GM19438 (cell line): Measurements from ENCODE around the gene LMF2.

Experiments used
- ATAC-seq: cut with Tn5 transposase; IDR thresholded peaks from one replicate; pipeline ENCODE4 v1.9.1; 2021; ENCODE audit warnings: low read depth; ENCODE audit not compliant: unreplicated experiment

Gene LMF2

DNA sequence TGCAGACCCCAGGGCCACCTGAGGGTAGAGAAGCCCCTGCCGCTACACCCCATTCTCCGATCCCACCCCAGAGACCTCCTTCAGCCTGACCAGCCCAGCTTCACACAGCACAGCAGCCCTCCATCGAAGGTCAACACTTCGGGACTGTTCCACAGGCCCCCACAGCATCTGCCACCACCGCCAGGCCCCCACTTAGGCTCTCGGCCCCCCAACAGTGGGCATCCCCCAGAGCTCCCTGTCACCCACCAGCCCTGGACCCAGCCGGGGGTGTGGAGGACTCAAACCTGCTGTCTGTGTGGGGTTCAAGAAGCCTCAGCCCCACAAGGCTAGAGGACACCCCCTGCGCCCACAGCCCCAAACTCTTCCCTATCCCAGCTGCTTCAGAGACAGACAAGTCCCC is 38.9 kb downstream of the LMF2 start:
- no peak for ATAC-seq

DNA sequence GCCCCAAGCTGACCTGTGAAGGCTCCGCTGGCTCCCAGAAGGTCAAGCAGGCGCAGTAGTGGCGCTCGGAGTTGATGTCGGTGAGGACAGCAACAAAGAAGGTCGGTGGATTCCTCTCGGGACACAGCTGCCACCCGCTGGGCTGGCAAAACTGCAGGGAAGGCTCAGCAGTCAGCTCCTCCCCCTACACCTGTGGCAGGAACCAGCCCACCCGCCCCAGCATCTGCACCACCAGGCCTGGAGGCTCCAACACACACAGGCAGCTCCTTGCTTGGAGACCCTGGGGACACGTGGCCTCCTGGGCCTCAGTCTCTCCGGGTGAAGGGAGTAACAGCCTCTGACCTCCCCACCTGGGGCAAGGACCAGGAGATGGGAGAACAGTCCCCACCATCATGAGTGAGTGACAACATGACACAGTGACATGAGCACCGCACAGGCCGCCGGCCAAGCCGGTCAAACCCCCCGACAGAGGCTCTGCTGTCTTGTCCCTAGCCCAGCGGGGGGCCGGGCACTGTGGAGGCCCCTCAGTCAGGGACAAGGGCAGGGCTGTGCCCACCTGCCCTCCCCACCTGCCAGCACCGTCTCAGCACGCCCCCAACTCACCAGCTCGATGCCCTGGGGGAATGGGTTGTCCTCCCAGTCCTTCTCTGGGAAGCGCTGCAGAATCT is 39.6 kb downstream of the LMF2 start:
- no peak for ATAC-seq

DNA sequence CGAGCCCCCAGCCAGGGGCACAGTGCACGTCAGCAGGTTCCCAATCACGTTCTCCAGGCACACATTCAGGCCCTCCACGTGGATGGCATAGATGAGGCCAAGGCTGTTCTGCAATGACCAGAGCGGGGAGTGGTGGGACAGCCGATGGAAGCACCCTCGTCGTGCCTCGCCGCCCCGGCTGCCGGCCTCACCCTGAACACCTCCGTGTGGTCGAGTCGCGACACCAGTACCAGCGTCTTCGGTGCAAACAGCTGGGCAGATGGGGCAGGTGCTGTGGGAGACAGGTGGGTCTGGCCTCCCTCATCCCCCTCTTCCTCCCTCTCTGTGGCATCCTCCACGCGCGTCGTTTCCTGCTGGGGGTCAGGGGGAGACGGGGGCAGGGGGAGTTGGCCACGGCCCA is 40.2 kb downstream of the LMF2 start:
- no peak for ATAC-seq

DNA sequence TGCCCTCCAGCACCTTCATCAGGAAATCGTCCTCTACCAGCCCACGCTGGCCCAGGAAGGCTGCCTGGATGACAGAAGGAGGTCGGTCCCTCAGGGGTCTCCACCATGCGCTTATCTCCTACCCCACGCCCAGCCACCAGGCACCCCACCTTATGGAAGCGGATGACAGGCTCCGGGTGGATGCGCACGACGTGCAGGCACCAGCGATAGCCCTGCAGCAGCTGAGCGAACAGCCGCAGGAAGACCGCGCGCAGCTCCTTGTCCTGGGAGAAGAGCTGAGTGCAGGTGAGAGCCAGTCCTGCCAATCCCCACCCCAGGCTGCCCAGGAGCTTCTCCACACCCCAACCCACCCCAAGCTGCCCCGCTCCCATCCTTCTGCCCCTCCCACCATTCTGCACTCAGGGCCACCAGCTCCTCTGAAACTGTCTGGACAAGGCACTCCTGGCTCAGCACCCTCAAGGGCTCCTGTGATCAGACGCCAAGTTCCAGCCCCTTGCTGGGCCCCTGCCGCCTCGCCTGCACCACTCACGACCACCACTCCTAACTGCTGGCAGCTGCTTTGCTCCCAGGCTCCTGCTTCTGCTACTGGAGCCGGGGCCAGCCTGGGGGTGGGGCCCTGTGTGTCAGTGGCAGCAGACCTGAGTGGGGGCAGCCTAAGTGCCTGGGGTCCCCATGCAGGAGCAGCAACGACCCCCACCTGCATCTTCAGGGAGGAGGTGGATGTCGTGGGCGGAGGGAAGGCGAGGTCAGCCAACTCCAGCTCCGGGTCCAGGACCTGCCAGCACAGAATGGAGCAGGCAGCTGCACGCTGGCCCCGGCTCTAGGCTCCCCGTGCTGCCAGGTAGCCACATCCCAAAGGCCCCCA is 42.2 kb downstream of the LMF2 start:
- no peak for ATAC-seq

DNA sequence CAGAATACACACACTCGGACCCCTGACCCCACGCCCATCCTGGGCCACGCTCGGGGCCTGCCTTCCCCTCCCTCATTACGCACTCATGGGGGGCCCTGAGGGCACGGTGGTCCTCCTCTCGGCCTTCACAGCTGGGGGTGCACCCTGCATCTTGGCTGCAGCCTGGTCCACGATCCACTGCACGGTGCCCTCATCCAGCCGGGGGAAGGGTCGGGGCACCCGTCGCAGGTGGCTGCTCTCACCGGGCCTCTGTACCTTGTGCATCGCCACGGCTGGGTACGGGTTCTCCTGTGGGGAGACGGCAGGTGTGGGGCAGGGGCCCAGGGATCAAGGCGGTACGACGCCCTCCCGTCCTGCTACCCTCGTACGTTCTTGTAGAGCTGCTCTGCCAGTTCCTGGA is 43.1 kb downstream of the LMF2 start:
- no peak for ATAC-seq

DNA sequence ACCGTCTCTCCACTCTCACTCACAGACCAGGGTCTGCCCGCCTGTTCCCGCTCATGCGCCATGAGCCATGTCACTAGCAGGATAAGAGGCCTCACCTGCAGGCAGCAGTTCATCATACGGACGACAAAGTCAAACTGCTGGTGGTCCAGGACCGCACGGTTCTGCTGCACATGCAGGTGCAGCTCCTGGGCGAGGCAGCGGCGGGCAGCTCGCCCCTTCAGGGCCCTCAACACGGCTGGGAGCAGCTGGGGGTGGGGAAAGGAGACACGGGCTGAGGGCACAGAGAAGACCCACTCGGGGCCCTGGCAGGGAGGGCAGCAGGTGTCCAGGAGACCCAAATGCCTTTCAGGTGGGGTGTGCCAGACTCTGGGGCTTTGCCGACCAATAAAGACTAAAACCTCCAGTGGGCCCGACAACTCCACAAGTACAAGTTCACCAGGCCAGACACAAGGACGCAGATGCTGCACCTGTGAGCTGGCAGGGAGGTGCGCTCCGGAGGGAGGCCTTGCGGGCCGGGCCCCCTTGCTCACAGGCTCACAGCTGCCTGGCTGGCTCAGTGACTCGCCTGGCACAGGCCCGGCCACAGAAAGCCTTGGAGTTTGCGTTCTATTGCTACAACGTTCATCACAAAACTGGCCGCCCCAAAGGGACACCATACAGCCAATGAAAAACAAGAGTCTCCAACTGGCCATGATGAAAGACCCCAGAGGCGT is 44.2 kb downstream of the LMF2 start:
- ATAC-seq, result no peak

DNA sequence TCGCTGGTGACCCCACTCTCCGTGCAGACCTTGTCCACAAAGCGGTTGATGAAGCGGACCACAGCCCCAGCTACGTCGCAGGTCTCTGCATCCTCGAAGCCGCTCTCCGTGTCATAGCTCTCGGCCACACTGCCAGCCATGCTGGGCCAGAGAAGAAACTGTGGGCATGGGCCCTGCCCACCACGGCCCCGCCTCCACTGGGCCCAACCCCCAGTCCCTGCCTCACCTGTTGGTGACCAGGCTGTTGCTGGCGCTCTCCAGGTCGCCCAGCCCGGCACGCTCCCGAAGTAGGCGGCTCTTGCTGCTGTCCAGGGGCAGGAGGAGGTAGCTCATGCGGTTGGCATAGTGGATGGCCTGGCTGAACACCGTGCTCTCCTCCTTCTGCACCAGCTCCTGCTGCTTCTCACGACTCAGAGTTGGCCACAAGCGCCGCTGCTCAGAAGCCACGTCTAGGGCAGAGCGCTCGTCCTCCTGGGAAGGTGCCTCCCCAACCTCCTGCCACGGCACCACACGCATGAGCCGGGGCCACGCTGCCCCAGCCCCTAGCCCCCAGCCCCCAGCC is 45.4 kb downstream of the LMF2 start:
- ATAC-seq, result no peak

DNA sequence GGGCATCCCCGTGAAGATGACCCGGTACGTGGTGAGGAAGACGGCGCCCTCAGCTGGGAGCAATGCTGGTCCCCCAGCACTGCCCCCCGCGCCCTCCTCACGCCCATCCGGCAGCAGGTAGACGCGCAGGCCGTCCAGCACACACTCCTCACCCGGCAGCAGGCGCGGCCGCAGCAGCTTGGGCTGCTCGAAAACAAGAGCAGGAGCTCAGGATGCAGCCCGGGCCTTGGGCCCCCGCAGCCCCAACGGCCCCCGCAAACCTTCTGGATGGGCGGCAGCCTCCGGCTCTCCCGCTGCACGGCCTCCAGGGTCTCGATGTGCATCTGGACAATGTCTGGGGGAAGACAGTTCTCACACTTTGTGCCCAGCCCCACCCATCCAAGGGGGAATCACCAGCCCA is 46.0 kb downstream of the LMF2 start:
- ATAC-seq, result no peak

DNA sequence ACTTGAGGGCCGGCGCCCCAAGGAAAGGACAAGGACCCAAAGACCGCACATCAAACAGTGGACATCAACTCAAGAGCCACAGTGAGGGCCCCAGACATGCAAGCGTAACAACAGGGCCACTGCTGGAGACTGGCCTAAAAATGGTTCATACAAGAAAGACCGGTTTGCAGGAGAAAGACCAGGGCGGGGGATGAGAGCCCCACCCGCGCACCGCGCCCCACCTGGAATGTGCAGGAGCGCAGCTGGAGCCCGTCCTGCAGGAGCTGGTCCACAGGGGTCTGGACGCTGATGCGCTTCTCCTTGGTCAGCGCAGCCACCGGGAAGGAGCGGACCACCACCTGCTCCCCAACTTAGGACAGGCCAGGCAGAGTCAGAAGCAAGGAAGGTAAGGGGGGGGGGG is 46.6 kb downstream of the LMF2 start:
- no peak for ATAC-seq

DNA sequence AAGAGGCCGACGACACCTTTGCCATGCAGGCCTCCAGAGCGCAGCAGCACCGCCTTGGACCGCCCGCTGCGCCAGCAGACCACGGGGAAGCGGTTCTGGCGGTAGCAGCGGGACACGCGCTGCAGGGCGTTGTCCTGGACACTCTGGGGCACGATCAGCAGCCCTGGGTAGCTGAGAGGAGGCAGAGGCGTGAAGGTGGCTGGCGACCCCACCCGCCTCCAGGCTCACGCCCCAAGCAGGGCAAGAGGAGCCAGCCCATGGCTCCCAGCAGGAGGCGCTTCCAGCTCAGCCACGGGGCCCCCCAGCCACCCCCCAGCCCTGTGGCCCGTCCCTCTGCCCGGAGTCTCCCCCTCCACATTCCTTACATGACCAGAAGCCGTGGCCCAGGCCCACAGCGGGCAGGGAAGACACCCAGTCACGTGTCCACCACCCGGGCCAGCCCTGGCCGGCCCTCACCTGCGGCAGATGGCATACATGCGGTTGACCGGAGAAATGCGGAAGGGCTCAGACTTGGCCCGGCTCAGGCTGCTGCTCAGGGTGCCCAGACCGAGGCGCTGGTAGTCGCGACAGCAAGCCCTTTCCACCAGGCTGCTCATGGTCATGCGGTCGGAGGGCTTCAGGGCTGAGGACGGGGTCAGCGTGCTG is 47.9 kb downstream of the LMF2 start:
- no peak for ATAC-seq

DNA sequence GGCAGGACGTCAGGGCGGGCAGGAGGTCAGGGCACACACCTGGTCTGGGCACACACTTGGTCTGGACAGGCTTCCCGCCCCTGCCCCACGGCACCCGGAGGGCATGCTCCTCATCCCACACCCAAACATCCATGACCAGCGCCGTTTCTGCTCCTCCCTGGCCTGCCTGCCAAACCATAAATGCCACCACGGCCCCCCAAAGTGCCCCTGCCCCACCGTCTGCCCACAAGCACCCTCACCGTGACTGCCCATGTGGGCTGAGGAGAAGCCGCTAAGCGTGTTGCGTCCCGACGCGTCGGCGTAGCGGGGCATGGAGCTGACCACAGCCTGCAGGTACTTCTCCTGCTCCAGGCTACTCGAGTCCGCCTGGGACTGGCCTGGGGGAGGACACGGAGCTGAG is 48.5 kb downstream of the LMF2 start:
- ATAC-seq, result no peak

DNA sequence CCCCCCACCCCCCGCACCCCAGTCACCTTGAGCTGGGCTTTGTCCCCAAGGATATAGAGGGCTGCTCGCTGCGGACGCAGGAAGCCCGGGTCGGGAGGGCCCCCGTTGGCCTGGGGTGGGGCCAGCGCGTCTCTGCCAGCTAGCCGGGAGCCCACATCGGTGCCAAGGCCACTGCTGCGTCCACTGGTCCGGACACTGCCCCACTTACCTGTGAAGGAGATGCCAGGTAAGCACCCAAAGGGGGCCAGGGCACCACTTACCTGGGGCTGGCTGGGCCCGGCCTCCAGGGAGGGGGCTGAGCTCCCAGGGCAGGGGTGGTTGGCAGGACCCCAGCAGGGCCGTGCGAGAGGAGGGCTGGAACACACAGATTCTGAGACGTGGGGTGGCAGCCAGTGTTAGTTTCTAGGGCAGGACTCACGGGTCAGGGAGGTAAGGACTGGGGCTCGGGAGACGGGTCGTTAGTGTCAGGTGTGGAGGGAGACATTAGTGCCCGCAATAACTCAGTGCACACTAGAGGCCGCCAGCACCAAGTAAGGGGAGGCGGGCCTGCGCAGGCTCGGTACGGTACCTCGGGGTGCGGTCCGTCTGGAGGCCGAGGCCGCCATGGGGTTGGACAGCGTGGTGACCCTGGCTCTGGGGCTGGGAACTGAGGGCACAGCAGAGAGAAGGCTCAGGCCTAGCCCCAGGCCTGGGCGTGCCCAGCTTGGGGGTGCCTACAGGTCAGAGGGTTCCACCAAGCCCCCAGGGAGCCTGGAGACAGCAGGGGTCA is 50.9 kb downstream of the LMF2 start:
- no peak for ATAC-seq

DNA sequence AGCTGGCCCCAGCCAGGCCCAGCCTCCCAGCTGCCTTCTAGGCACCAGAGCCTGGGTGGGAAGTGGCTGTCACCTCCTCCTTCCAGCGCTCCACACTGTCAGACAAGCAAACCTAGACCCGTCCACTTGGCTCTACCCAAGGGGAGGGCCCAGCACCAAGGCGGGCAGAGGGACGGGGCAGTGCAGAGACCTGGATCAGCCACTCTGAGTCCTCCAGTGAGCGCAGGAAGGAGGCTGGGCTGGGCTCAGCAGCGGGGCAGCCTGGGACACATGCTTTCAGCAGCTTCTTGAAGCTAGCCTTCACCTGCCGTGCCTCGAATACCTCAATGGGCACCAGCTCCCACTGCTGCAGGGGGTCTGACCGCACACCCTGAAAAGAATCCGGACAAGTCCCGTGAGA is 51.5 kb downstream of the LMF2 start:
- ATAC-seq, result no peak

DNA sequence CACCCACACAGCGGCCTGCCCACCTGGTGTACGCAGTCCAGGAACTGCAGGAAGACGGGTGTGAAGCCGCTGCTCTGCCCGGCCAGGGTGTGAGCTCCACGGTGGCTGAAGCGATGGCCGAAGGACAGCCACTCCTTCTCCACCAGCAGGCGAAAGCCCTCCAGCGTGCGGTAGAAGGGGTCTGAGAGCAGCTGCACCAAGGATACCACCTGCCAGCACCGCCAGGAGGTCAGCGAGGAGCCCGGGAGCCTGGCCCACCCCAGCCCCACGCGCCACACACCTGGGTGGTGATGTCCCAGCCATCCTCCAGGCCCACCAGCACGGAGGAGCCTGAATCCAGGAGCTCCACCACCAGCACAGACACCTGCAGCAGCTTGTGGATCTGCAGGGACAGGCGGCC is 52.3 kb downstream of the LMF2 start:
- ATAC-seq, result no peak

DNA sequence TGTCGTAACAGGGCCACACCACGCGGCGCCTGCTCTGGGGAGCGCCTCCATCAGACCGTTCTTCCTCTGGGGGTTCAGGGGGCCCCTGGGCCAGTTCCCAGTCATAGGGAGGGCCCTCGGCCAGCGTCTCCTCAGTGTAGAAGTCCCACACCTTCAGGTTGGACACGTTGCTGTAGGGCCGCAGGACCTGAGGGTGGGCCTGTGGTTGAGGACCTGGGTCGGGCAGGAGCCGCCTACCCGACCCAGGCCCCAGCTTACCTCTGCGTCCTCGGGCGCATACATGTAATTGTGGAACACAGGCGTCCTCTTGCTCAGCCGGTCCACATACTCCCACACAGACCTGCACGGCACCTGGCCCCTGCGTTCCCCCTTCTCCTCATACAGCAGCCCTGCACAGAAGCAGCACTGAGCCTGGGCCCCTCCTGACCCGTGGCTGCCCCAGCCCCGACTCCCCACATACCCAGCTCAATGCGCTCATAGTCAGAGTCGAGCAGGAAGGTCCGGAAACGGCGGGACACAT is 52.9 kb downstream of the LMF2 start:
- ATAC-seq, result no peak
